Neuronal stem cell (in vitro differentiated cells): Measurements from ENCODE around the gene HACD4.

ENCODE experiments used
- DNase-seq: peaks from one replicate; pipeline ENCODE4 v3.0.0-alpha.2; 2013; ENCODE audit warnings: low spot score
- H2AFZ ChIP-seq: one replicate; pipeline ENCODE4 v1.6.1; 2013; ENCODE audit warnings: mild to moderate bottlenecking, low read length, inconsistent platforms
- H2AK5ac ChIP-seq: 2 replicates; pipeline ENCODE4 v1.6.1; 2013; ENCODE audit warnings: low read depth, mild to moderate bottlenecking, inconsistent platforms, low read length, moderate library complexity, mixed read lengths
- H2BK120ac ChIP-seq: 2 replicates; pipeline ENCODE4 v1.6.1; 2013; ENCODE audit warnings: low read depth, mild to moderate bottlenecking, inconsistent platforms, low read length, moderate library complexity, mixed read lengths
- H2BK12ac ChIP-seq: one replicate; pipeline ENCODE4 v1.6.1; 2013; ENCODE audit warnings: low read length, inconsistent platforms
- H2BK15ac ChIP-seq: 2 replicates; pipeline ENCODE4 v1.6.1; 2013; ENCODE audit warnings: mild to moderate bottlenecking, low read length, inconsistent platforms, mixed read lengths
- H2BK5ac ChIP-seq: one replicate; pipeline ENCODE4 v1.6.1; 2013; ENCODE audit warnings: inconsistent platforms, mild to moderate bottlenecking, low read length, moderate library complexity
- H3K14ac ChIP-seq: one replicate; pipeline ENCODE4 v1.6.1; 2013; ENCODE audit warnings: low read length, inconsistent platforms
- H3K18ac ChIP-seq: 2 replicates; pipeline ENCODE4 v1.6.1; 2013; ENCODE audit warnings: low read length, inconsistent platforms
- H3K23ac ChIP-seq: 2 replicates; pipeline ENCODE4 v1.6.1; 2013; ENCODE audit warnings: low read depth, mild to moderate bottlenecking, mixed read lengths, low read length, inconsistent platforms; ENCODE audit not compliant: poor library complexity
- H3K27ac ChIP-seq: replicated peaks from 3 replicates; pipeline ENCODE4 v1.5.1; 2013; ENCODE audit warnings: low read length, inconsistent platforms
- H3K27me3 ChIP-seq, 3 experiments: 2 replicates each; pipeline ENCODE4 v1.6.1; 2013; ENCODE audit warnings: low read length in 3 of 3, mild to moderate bottlenecking in 2 of 3, inconsistent platforms in 1 of 3, low read depth in 1 of 3, mixed read lengths in 1 of 3, moderate library complexity in 1 of 3; ENCODE audit not compliant: control insufficient read depth in 3 of 3, insufficient read depth in 3 of 3
- H3K36me3 ChIP-seq, 2 donors: replicated peaks in 1 of 2; 2 replicates each; pipeline ENCODE4 v1.6.1; 2013; ENCODE audit warnings: low read length in 2 of 2; ENCODE audit not compliant: control insufficient read depth in 2 of 2, insufficient read depth in 2 of 2
- H3K4ac ChIP-seq: 2 replicates; pipeline ENCODE4 v1.6.1; 2013; ENCODE audit warnings: inconsistent platforms, mild to moderate bottlenecking, low read length, moderate library complexity
- H3K4me1 ChIP-seq, 2 donors: 1 replicate in 1 of 2; 2 replicates in 1 of 2; pipeline ENCODE4 v1.6.1; 2013; ENCODE audit warnings: low read length in 2 of 2, low read depth in 1 of 2; ENCODE audit not compliant: control insufficient read depth in 2 of 2, insufficient read depth in 1 of 2
- H3K4me2 ChIP-seq: one replicate; pipeline ENCODE4 v1.6.1; 2013; ENCODE audit warnings: mild to moderate bottlenecking, low read length, inconsistent platforms; ENCODE audit not compliant: insufficient read depth, poor library complexity, severe bottlenecking
- H3K4me3 ChIP-seq, 2 donors: 2 replicates each; pipeline ENCODE4 v1.5.1; 2013; ENCODE audit warnings: low read length in 2 of 2, mild to moderate bottlenecking in 2 of 2, inconsistent platforms in 1 of 2, moderate library complexity in 1 of 2
- H3K79me1 ChIP-seq: one replicate; pipeline ENCODE4 v1.6.1; 2013; ENCODE audit warnings: low read depth, mild to moderate bottlenecking, inconsistent platforms, low read length, moderate library complexity
- H3K9ac ChIP-seq: one replicate; pipeline ENCODE4 v1.6.1; 2013; ENCODE audit warnings: mild to moderate bottlenecking, low read depth, low read length, inconsistent platforms; ENCODE audit not compliant: poor library complexity
- H3K9me3 ChIP-seq, 2 donors: replicated peaks in 1 of 2; 2 replicates each; pipeline versions ENCODE3 to v1.6.1; 2013; ENCODE audit warnings: low read length in 2 of 2, mild to moderate bottlenecking in 2 of 2, inconsistent platforms in 1 of 2, low read depth in 1 of 2, mixed read lengths in 1 of 2, moderate library complexity in 1 of 2; ENCODE audit not compliant: control insufficient read depth in 2 of 2, insufficient read depth in 1 of 2
- H4K8ac ChIP-seq: one replicate; pipeline ENCODE4 v1.6.1; 2013; ENCODE audit warnings: low read depth, mild to moderate bottlenecking, inconsistent platforms, low read length, moderate library complexity
- H4K91ac ChIP-seq: one replicate; pipeline ENCODE4 v1.6.1; 2013; ENCODE audit warnings: low read length, low read depth, mild to moderate bottlenecking, inconsistent platforms; ENCODE audit not compliant: poor library complexity
- WGBS, 2 donors: extraction: QIAGEN DNeasy Blood & Tissue Kit; methylation state at CpG; one replicate each; pipeline ENCODE4 v1.1.7; 2013; ENCODE audit warnings: missing lambda C conversion rate in 2 of 2, mixed read lengths in 1 of 2; ENCODE audit not compliant: insufficient read length in 2 of 2, insufficient replicate concordance in 1 of 2; ENCODE audit errors: extremely low coverage in 2 of 2; 5-methylcytosine and 5-hydroxymethylcytosine counted together

HACD4 gene

GRCh38 chr9:21042466-21042865 lies 11.0 kb upstream of the HACD4 start:
- no peak overlapping the region for H3K4me3 ChIP-seq
- H2BK15ac ChIP-seq: no peak overlapping the region
- peaks cover 0 to 2% (median 0%) of the 10 kb centered on the region in 3 experiments for H3K27me3 ChIP-seq
- H3K9me3 ChIP-seq: no peaks in the 10 kb centered on the region
- H3K79me1 ChIP-seq: no peaks in the 10 kb centered on the region
- no peak overlapping the region for H4K91ac ChIP-seq
- no peak overlapping the region for H2AK5ac ChIP-seq
- H2AFZ ChIP-seq: no peak overlapping the region
- no peak overlapping the region for H4K8ac ChIP-seq
- no peak overlapping the region for H2BK12ac ChIP-seq
- H3K27ac ChIP-seq: no peak overlapping the region
- WGBS, 2 donors: no CpG with 5 or more reads among the region's 4 CpGs
- no peak overlapping the region for H3K14ac ChIP-seq
- no peak overlapping the region for H3K18ac ChIP-seq
- no peak overlapping the region for H2BK5ac ChIP-seq
- no peak overlapping the region for H3K23ac ChIP-seq
- DNase-seq: no peak
- H3K4me2 ChIP-seq: no peak overlapping the region
- peaks cover 0 to under 1% of the 10 kb centered on the region in 2 donors for H3K4me1 ChIP-seq
- H3K4ac ChIP-seq: no peak overlapping the region
- no peak overlapping the region for H2BK120ac ChIP-seq
- no peaks in the 10 kb centered on the region for H3K36me3 ChIP-seq
- no peak overlapping the region for H3K9ac ChIP-seq

GRCh38 chr9:21039302-21039701 lies 7.9 kb upstream of the HACD4 start:
- DNase-seq: no peak
- H2BK12ac ChIP-seq: no peak overlapping the region
- peak overlapping the region; percentile 46 for H2AFZ ChIP-seq
- H2BK120ac ChIP-seq: no peak overlapping the region
- no peak overlapping the region for H3K4me2 ChIP-seq
- no peak overlapping the region for H3K14ac ChIP-seq
- no peak overlapping the region for H2AK5ac ChIP-seq
- H3K4ac ChIP-seq: no peak overlapping the region
- no peak overlapping the region for H4K91ac ChIP-seq
- WGBS, 2 donors: no CpG with 5 or more reads among the region's 1 CpG
- H3K4me1 ChIP-seq: peaks cover 0 to 7% of the 10 kb centered on the region in 2 donors
- H2BK5ac ChIP-seq: no peak overlapping the region
- no peak overlapping the region for H3K4me3 ChIP-seq
- H3K9me3 ChIP-seq: no peaks in the 10 kb centered on the region
- no peak overlapping the region for H3K9ac ChIP-seq
- no peak overlapping the region for H3K18ac ChIP-seq
- H2BK15ac ChIP-seq: no peak overlapping the region
- no peaks in the 10 kb centered on the region for H3K36me3 ChIP-seq
- no peak overlapping the region for H3K23ac ChIP-seq
- no peaks in the 10 kb centered on the region for H3K79me1 ChIP-seq
- no peak overlapping the region for H3K27ac ChIP-seq
- H4K8ac ChIP-seq: no peak overlapping the region
- H3K27me3 ChIP-seq: no peaks in the 10 kb centered on the region

GRCh38 chr9:21037278-21037677 lies 5.8 kb upstream of the HACD4 start:
- Histone ChIP-seq H3K23ac (no peak overlapping the region), H4K8ac (no peak overlapping the region), H3K9ac (no peak overlapping the region), H3K4me3 (no peak overlapping the region), H2AFZ (no peak overlapping the region), H3K27ac (no peak overlapping the region), H2BK12ac (no peak overlapping the region), H2AK5ac (no peak overlapping the region), H3K9me3 (no peaks in the 10 kb centered on the region), H3K4me2 (no peak overlapping the region), H2BK15ac (no peak overlapping the region), H3K36me3 (no peaks in the 10 kb centered on the region), H3K14ac (no peak overlapping the region), H2BK5ac (no peak overlapping the region), H3K4ac (no peak overlapping the region), H3K79me1 (no peaks in the 10 kb centered on the region), H4K91ac (no peak overlapping the region), H2BK120ac (no peak overlapping the region), H3K4me1 (peaks cover 0 to 7% of the 10 kb centered on the region in 2 donors), H3K27me3 (no peaks in the 10 kb centered on the region), H3K18ac (no peak overlapping the region)
- WGBS, 2 donors: no CpG with 5 or more reads among the region's 2 CpGs
- no peak for DNase-seq

GRCh38 chr9:21031808-21032183 lies 356 bp upstream of the HACD4 start:
- H2BK5ac ChIP-seq: no peak overlapping the region
- H2BK120ac ChIP-seq: no peak overlapping the region
- no peak overlapping the region for H2AFZ ChIP-seq
- no peak overlapping the region for H3K14ac ChIP-seq
- H3K4me3 ChIP-seq: peak overlapping the region in 1 of 2 donors; percentile 69
- peak overlapping the region; percentile 86 for H2BK15ac ChIP-seq
- no peaks in the 10 kb centered on the region for H3K27me3 ChIP-seq
- H3K4me2 ChIP-seq: peak overlapping the region; percentile 61
- no peak overlapping the region for H4K91ac ChIP-seq
- no peak overlapping the region for H3K4ac ChIP-seq
- H3K4me1 ChIP-seq: peaks cover 8 to 12% of the 10 kb centered on the region in 2 donors
- no peaks in the 10 kb centered on the region for H3K9me3 ChIP-seq
- H2AK5ac ChIP-seq: peak overlapping the region; percentile 79
- no peak overlapping the region for H3K27ac ChIP-seq
- H3K23ac ChIP-seq: no peak overlapping the region
- H3K36me3 ChIP-seq: no peaks in the 10 kb centered on the region
- WGBS, 2 donors: no CpG with 5 or more reads among the region's 22 CpGs
- no peak overlapping the region for H2BK12ac ChIP-seq
- no peak for DNase-seq
- no peaks in the 10 kb centered on the region for H3K79me1 ChIP-seq
- no peak overlapping the region for H4K8ac ChIP-seq
- H3K9ac ChIP-seq: peak overlapping the region; percentile 34
- peak overlapping the region; percentile 86 for H3K18ac ChIP-seq
